OCI-LY1 (cell line): Measurements from ENCODE around the gene GTF3C5.
"Not testable (repeated sequence)": the region's sequence is repeated elsewhere in the genome, so short reads cannot be mapped to it uniquely, and the experiment has no call there.

Experiments
- H2AFZ ChIP-seq: fragments of 200-600 bp; sonication (generic), shearing (Covaris generic); 2 replicates; pipeline ENCODE4 v1.6.0; 2014; ENCODE audit warnings: antibody characterized with exemption, mild to moderate bottlenecking, low read length
- H3F3A ChIP-seq: fragments of 200-600 bp; sonication (generic), shearing (Covaris generic); 2 replicates; pipeline ENCODE4 v1.6.0; 2014; ENCODE audit warnings: mild to moderate bottlenecking, antibody characterized with exemption, low read length, moderate library complexity; ENCODE audit not compliant: insufficient read depth
- H3K27ac ChIP-seq: fragments of 200-600 bp; sonication (generic); 2 replicates; pipeline ENCODE4 v1.5.1; 2014; ENCODE audit warnings: low read length, mixed run types, mild to moderate bottlenecking, low read depth; ENCODE audit not compliant: poor library complexity, severe bottlenecking
- H3K27me3 ChIP-seq: fragments of 200-600 bp; sonication (generic); 2 replicates; pipeline ENCODE4 v1.6.0; 2014; ENCODE audit warnings: antibody characterized with exemption, mild to moderate bottlenecking, low read length, moderate library complexity; ENCODE audit not compliant: insufficient read depth
- H3K36me3 ChIP-seq: fragments of 200-600 bp; sonication (generic); 2 replicates; pipeline ENCODE4 v1.6.1; 2014; ENCODE audit warnings: mild to moderate bottlenecking, antibody characterized with exemption, low read length, moderate library complexity, mixed read lengths; ENCODE audit not compliant: insufficient read depth
- H3K4me1 ChIP-seq: fragments of 200-600 bp; sonication (generic); 2 replicates; pipeline ENCODE4 v1.5.1; 2014; ENCODE audit warnings: mild to moderate bottlenecking, low read length, moderate library complexity; ENCODE audit not compliant: insufficient read depth, severe bottlenecking
- H3K4me2 ChIP-seq: fragments of 200-600 bp; sonication (generic), shearing (Covaris generic); 2 replicates; pipeline ENCODE4 v1.6.1; 2014; ENCODE audit warnings: low read length
- H3K4me3 ChIP-seq: fragments of 200-600 bp; sonication (generic); 2 replicates; pipeline ENCODE4 v1.5.1; 2014; ENCODE audit warnings: low read length, low read depth, mild to moderate bottlenecking, mixed read lengths; ENCODE audit not compliant: poor library complexity, severe bottlenecking
- H3K79me2 ChIP-seq: fragments of 200-600 bp; shearing (Covaris generic); 2 replicates; pipeline ENCODE4 v1.6.1; 2016; ENCODE audit warnings: mixed run types, low read length, mixed read lengths; ENCODE audit not compliant: insufficient read depth
- H3K9ac ChIP-seq: fragments of 200-600 bp; sonication (generic), shearing (Covaris generic); 2 replicates; pipeline ENCODE4 v1.6.1; 2014; ENCODE audit warnings: mild to moderate bottlenecking, low read length, mixed read lengths
- H3K9me2 ChIP-seq: fragments of 200-600 bp; sonication (generic), shearing (Covaris generic); 2 replicates; pipeline ENCODE4 v1.6.1; 2014; ENCODE audit warnings: low read depth, mild to moderate bottlenecking, low read length, mixed read lengths
- H3K9me3 ChIP-seq: fragments of 200-600 bp; shearing (Covaris generic); 2 replicates; pipeline ENCODE4 v1.6.1; 2014; ENCODE audit warnings: low read length, mixed read lengths
- H4K20me1 ChIP-seq: fragments of 200-600 bp; sonication (generic), shearing (Covaris generic); 2 replicates; pipeline ENCODE4 v1.6.0; 2016; ENCODE audit warnings: mild to moderate bottlenecking, low read length; ENCODE audit not compliant: insufficient read depth
- EZH2 ChIP-seq: fragments of 200-600 bp; sonication (generic), shearing (Covaris generic); IDR thresholded peaks from 2 replicates; pipeline ENCODE4 v1.8.0; 2017; ENCODE audit warnings: borderline replicate concordance, mixed run types, mild to moderate bottlenecking, antibody characterized with exemption, low read length, moderate library complexity, mixed read lengths
- TF ChIP-seq, protein P1 (sequence below): fragments of 200-600 bp; sonication (generic), shearing (Covaris generic); IDR thresholded peaks from 2 replicates; pipeline ENCODE4 v1.5.1; 2017; ENCODE audit warnings: mild to moderate bottlenecking, antibody characterized with exemption, low read length, moderate library complexity, mixed read lengths

GTF3C5 gene

GRCh38 chr9:133090187-133090586 lies 59.4 kb downstream of the GTF3C5 start:
- no peak overlapping the region for H3K4me3 ChIP-seq
- no peaks in the 10 kb centered on the region for H3F3A ChIP-seq
- no peaks in the 10 kb centered on the region for H3K4me1 ChIP-seq

DNA sequence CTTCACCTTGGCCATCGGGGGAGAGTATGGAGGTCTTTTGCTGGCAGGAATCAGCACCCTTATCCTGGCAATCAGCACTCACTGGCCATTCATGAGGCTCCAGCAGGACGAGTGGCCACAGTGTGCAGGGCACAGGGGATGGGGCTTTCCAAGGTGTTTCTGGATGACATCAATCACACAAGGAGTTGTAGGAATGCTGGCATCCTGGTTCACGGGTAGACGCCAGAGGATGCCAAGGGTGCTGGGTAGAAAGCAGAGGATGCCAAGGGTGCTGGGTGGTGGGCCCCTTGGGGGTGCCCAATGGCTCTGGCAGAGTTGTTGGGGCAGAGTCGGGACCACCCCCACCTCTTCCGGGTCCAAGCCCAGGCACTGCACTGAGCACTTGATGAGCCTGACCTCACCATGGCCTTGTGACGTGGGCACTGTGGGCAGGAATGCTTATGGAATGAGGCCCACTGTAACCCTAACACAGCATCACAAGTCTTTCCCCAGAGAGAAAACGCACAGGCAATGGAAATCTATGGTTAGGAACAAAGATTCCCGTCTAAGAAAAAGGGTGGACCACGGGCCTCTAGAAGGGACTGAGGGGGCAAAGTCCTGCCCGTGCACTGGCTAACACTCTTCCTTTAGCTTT lies 60.1 kb downstream of the GTF3C5 start:
- Histone ChIP-seq H3K9me2 (no peaks in the 10 kb centered on the region), H3K27ac (no peak overlapping the region), H3K4me1 (no peaks in the 10 kb centered on the region)

More at GRCh38 chr9:133090187-133090586, 59.4 kb downstream of the GTF3C5 start:
- H3K9ac ChIP-seq = no peak overlapping the region
- H3K27ac ChIP-seq = no peak overlapping the region
- no peak overlapping the region for H2AFZ ChIP-seq
- no peaks in the 10 kb centered on the region for H4K20me1 ChIP-seq
- no peak overlapping the region for H3K4me2 ChIP-seq
- H3K9me3 ChIP-seq = no peaks in the 10 kb centered on the region
- no peaks in the 10 kb centered on the region for H3K9me2 ChIP-seq
- H3K27me3 ChIP-seq = no peaks in the 10 kb centered on the region
- no peaks in the 10 kb centered on the region for H3K79me2 ChIP-seq
- TF ChIP-seq, protein P1, sequence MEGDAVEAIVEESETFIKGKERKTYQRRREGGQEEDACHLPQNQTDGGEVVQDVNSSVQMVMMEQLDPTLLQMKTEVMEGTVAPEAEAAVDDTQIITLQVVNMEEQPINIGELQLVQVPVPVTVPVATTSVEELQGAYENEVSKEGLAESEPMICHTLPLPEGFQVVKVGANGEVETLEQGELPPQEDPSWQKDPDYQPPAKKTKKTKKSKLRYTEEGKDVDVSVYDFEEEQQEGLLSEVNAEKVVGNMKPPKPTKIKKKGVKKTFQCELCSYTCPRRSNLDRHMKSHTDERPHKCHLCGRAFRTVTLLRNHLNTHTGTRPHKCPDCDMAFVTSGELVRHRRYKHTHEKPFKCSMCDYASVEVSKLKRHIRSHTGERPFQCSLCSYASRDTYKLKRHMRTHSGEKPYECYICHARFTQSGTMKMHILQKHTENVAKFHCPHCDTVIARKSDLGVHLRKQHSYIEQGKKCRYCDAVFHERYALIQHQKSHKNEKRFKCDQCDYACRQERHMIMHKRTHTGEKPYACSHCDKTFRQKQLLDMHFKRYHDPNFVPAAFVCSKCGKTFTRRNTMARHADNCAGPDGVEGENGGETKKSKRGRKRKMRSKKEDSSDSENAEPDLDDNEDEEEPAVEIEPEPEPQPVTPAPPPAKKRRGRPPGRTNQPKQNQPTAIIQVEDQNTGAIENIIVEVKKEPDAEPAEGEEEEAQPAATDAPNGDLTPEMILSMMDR = no peak
- no peak for TF ChIP-seq EZH2
- no peaks in the 10 kb centered on the region for H3K36me3 ChIP-seq

DNA sequence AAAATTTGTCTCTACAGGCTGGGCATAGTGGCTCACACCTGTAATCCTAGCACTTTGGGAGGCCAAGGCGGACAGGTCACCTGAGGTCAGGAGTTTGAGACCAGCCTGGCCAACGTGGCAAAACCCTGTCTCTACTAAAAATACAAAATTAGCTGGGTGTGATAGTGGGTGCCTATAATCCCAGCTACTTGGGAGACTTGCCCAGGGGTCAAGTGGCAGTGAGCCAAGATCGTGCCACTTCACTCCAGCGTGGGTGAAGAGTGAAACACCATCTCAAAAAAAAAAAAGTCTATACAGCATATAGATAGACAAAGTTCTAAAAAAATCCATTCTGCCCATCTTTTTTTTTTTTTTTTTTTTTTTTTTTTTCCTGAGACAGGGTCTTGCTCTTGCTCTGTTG lies 63.6 kb downstream of the GTF3C5 start:
- H3K36me3 ChIP-seq = peaks cover 32% of the 10 kb centered on the region
- not testable (repeated sequence) for H3K79me2 ChIP-seq, H3K27me3 ChIP-seq, H3K9me3 ChIP-seq, H3K4me3 ChIP-seq, H3K9ac ChIP-seq, H3K9me2 ChIP-seq, H3K27ac ChIP-seq, H2AFZ ChIP-seq, H4K20me1 ChIP-seq, H3K4me1 ChIP-seq, H3K4me2 ChIP-seq, H3F3A ChIP-seq

More for the DNA sequence above, 60.1 kb downstream of the GTF3C5 start:
- Histone ChIP-seq H4K20me1 (no peaks in the 10 kb centered on the region), H3K9ac (no peak overlapping the region), H3F3A (no peaks in the 10 kb centered on the region), H3K4me3 (no peak overlapping the region), H2AFZ (no peak overlapping the region), H3K79me2 (no peaks in the 10 kb centered on the region), H3K9me3 (peaks cover 1% of the 10 kb centered on the region), H3K27me3 (no peaks in the 10 kb centered on the region), H3K36me3 (peaks cover under 1% of the 10 kb centered on the region; the same call in 1 of the 2 replicates), H3K4me2 (no peak overlapping the region)
- no peak for TF ChIP-seq EZH2
- TF ChIP-seq, protein P1 = no peak

DNA sequence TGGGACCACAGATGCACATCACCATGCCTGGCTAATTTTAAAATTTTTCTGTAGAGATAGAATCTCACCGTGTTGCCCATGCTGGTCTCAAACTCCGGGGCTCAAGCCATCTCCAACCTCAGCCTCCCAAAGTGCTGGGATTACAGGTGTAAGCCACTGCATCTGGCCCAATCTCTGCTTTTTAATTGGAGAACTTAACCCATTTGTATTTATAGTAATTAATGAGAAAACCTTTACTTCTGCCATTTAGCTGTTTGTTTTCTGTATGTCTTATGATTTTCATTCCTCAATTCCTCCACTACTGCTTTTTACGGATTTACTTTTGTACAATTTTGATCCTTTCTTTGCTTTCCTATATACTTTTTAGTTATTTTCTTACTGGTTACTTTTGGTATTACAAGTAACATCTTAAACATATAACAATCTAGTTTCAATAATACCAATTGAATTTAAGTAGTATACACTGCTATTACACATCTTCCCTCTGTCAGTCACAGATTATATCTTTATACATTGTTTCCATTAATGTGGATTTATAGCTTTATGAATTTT lies 64.1 kb downstream of the GTF3C5 start:
- H3K9me3 ChIP-seq = peaks cover 9% of the 10 kb centered on the region
- TF ChIP-seq, protein P1 = no peak
- TF ChIP-seq EZH2 = no peak
- H3K9ac ChIP-seq = no peak overlapping the region
- no peak overlapping the region for H2AFZ ChIP-seq
- H4K20me1 ChIP-seq = no peaks in the 10 kb centered on the region
- H3K27me3 ChIP-seq = no peaks in the 10 kb centered on the region
- no peak overlapping the region for H3K27ac ChIP-seq
- H3K4me2 ChIP-seq = no peak overlapping the region
- H3K36me3 ChIP-seq = peaks cover 36% of the 10 kb centered on the region
- no peaks in the 10 kb centered on the region for H3K79me2 ChIP-seq
- H3F3A ChIP-seq = no peaks in the 10 kb centered on the region
- H3K9me2 ChIP-seq = no peaks in the 10 kb centered on the region
- no peak overlapping the region for H3K4me3 ChIP-seq
- H3K4me1 ChIP-seq = no peaks in the 10 kb centered on the region
